CD1c-positive myeloid dendritic cell (primary cell): ENCODE results near the gene AVPR1B.

ENCODE experiments used
- DNase-seq: peaks from one replicate; pipeline ENCODE4 v3.0.0-alpha.2; 2016; ENCODE audit errors: extremely low spot score

AVPR1B gene

DNA sequence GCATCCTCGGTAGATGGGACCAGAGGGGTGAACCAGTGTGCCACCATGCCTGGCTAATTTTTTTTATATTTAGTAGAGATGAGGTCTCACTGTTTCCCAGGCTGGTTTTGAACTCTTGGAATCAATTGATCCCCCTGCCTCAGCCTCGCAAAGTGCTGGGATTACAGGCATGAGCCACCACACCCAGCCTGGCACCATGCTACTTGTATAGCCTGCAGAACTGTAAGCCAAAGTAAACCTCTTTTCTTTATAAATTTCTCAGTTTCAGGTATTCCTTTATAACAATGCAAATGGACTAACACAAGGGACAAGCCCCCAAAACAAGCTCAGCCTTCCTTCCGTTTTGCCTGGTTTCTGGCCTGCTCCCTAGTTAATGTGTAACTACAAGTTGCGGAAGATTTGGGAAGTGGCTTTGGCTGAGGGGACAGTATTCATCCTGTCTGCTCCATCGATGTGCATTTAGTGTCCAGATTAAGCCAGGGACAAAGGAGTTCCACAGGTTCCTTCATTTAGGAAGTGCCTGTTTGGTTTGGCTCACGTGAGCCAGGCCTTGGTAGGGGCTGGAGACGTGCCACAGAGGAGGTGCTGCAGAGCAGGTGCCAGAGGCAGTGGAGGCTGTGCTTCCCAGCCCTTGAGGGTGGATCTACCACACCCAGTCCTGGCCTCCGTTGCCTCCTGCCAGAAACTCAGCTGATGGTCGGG lies 4.4 kb downstream of the AVPR1B start:
- no peak for DNase-seq

DNA sequence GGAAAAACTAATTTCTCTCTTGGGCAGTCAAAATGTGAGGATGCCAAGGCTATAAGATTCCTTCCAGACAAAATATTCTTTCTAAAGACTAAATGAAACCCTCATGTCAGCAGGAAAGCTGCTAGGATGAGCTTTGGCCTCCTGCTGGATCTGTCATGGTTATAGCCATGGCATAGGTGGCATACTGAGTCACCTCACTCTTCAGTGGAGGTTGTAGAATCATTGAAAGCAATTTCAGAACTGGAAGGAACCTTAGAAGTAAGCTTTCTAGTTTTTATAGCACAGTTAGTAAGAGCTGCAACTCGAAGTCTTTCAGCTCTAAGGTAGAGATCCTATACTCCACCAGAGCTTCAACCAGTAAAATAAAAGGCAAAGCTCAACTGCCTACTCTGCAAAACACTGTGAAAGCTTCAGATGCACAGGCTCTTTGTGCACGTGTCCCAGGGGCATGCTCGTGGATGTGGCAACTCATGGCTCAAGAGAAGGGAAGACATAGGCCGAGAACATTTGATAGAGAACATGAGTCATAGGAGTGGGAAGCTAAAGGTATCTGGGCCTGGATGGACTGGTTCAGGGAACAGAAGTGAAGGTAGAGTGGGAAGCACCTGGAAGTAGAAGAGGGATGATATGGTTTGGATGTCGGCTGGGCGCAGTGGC lies 5.8 kb downstream of the AVPR1B start:
- no peak for DNase-seq

DNA sequence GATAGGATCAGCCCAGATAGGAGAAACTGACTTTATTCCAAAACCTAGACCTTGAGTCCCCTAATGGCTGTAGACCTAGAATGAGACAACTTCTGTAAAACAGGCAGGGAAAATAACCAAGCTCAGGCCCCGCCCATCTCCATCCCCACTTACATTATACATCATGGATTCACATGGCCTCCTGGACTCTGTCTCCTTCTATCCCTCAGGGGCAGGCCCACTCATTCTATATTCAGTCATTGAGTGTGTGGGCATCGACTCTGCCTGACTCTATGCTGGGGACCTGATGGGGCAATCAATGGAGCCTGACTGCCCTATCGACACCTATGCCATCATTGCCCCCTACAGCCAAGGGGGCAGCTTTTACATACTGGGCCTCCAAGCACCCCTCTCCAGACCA lies 6.4 kb downstream of the AVPR1B start:
- DNase-seq = no peak

DNA sequence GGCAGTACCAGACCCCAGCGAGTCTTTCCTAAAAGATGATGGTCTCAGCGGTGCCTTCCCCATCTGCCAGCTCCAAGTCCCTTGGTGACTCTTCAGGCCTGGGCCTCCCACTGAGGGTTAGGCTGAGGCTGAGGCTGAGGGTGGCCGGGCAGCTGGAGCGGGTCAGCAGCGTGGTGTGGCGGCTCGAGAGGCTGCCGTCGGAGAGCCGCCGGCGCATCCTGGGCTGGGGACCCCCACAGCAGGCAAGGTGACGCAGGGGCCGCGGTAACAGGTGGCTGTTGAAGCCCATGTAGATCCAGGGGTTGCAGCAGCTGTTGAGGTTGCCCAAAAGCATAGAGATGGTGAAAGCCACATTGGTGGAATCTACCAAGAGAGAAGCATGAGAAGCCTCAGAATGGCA lies 7.0 kb downstream of the AVPR1B start:
- DNase-seq = no peak

DNA sequence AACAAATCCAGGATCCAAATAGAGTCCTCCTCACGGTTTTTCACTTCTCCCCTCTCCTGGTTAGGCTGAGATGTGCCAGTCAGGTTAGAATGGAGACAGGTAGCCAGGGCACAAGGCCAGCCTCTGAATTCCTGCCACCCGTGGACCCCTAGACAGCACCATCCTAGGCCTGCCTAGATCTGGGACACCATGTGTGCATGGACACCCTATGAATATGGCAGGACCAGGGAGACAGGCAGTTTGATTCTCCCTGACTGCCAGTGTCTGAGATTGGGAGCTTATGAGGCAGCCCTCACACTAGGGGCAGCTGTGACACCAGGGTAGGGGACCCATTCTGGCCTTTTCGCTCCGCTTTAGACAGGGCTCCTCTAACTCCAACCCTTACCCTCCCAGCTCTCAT lies 7.5 kb downstream of the AVPR1B start:
- no peak for DNase-seq

DNA sequence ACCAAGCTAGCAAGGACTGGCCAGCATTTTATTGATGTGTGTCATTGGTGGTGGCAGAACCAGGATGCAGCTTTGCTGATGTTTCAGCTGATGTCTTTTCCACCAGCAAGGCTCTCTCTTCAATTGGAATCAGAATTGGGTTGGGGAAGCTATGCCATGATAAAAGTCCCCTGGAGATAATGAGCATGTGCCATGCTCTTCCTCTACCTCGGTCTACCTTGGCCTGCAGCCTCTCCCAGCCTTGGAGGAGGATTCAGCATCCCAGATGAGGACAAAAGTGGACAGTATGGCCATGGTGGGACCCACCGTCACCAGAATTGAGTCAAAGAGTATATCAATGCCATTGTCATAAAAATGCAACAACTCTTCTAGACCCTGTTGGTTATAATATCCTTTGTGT lies 8.6 kb downstream of the AVPR1B start:
- DNase-seq = no peak

DNA sequence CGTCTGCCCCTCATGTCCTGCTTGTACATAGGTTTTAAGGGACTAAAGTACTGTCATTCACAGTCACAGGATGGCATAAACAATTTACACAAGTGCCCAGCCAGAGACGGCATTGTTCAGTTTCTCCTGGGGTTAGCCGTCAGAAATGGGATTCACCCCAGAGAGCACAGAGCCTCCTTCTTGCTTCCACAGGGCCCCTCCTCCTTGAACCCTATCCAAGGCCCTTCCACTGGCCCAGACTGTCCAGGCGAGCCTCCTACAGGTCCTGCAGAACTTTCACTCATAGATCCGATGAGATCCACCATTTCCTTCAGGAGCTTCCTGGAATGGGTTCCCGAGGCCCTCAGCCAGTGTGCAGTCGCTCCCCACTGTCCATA lies 10.0 kb downstream of the AVPR1B start:
- no peak for DNase-seq

DNA sequence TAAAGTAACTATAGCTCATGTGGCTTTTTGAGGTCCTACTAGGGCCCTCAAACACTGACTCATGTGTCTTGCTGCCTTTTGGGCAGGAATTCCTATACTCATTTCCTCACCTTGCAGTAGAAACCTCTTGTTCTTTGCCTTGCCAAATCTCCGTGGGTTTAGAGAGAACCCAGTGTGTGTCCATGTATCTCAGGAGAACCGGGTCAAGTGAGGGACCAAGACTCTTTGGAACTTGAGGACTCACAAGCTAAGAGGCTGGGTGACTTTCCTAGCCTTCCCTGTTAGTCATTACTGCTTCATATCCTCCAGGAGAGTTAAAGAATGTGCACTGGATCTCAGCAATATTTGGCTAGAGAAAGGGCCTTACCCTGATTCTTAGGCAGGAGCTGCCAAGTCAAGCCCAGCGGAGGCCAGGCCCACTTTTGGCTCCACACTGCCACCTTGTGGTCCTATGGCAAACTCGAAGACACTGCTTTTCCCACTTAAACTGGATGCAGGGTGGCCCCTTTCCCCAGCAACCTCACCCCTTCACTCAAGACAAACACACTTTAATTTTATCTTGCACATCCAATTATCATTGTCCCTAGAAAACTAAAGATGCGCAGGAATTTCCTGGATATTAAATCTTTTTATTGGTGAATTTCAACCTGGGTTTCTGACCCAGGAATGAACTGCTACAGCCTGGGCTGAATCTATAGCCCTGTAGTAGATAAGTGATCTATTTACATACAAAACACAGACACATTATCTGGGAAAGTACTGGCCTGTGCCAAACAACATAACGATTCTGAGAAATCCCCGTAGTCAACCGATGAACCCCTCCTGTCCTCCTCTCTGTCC lies 10.6 kb downstream of the AVPR1B start:
- DNase-seq = peak; percentile 89

DNA sequence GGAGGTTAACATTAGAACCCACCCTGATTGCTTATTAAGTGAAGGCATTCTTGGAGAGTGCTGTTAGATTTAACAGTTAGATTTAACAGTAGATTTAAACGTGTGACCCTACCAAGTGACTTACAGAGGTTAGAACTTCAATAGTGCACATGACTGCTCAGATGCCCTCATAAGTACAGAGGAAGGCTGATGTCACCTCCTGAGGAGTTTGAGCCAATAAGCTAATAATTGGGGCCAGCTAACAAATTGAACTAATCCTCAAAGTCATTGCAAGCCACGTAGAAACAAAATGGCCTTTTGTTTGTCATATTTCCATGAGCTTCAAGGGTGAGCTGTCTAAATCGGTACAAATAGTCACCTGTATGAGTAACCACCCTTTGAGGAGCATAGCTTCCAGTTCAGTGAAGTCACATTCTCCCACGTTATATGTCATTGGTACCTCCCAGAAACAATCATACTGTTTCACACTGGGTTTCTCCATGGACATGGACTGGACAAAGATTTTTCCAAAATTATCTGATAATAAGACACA lies 11.7 kb downstream of the AVPR1B start:
- DNase-seq = no peak

DNA sequence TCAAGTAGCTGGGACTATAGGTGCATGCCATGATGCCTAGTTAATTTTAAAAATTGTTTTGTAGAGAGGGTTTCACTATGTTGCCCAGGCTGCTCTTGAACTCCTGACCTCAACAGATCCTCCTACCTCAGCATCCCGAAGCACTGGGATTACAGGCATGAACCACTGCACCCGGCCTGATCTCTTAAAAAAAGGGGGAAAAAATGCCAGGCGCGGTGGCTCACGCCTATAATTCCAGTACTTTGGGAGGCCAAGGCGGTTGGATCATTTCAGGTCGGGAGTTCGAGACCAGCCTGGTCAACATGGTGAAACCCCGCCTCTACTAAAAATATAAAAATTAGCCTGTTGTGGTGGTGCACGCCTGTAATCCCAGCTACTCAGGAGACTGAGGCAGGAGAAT lies 13.2 kb downstream of the AVPR1B start:
- no peak for DNase-seq

DNA sequence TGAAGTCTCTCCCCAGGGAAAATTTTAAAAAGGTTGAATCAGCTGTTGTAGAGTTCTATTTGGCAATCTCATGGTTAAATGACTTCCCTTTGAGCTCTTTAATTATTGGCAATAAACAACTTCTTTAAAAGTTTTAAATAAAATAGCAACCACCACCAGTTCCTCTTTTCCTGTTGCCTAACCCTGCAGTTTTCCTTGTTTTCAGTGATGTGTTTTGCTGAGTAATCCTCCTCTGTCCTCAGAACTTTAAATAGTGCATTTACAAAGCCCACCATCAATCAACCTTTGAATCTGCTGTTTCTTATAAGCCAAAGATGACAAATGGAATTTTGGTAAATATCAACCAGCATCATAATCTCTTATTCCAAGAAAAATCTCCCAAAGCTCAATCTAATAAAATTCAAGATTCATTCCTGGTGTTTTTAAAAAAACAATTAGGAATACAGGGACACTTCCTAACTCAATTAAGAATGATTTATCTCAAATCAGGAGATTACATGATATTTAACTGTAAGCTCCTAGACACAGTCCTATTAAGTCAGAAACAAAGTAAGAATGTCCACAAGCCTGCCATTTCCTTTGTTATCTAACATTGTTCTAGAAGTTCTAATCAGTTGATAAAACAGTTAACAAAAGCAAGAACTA lies 14.8 kb downstream of the AVPR1B start:
- DNase-seq = peak; percentile 81

DNA sequence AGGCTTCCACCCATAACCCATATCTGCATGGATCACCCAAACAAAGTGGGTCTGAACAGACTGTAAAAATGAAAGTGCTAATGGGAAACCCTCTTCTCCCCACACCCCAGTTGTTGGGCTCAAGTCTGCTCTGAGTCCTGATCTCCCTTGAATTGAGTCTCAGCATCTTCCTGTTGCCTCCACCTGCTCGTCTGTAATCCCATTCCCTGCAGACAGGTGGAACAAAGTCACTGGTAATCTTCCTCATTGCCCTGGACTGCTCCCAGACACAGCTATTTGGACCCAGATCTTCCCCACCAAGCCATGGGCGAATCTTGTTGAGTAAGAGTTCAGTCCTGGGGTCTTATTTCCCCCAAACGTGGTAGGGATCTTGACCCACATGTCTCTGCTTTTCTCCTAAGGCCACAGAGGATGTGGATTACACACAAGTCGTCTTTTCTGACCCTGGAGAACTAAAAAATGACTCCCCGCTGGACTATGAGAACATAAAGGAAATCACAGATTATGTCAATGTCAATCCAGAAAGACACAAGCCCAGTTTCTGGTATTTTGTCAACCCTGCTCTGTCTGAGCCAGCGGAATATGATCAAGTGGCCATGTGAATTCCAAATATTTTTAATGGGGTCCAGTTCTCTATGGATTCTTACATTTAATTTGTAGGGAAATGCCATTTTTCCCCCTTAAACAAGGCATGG lies 15.7 kb downstream of the AVPR1B start:
- DNase-seq = no peak

DNA sequence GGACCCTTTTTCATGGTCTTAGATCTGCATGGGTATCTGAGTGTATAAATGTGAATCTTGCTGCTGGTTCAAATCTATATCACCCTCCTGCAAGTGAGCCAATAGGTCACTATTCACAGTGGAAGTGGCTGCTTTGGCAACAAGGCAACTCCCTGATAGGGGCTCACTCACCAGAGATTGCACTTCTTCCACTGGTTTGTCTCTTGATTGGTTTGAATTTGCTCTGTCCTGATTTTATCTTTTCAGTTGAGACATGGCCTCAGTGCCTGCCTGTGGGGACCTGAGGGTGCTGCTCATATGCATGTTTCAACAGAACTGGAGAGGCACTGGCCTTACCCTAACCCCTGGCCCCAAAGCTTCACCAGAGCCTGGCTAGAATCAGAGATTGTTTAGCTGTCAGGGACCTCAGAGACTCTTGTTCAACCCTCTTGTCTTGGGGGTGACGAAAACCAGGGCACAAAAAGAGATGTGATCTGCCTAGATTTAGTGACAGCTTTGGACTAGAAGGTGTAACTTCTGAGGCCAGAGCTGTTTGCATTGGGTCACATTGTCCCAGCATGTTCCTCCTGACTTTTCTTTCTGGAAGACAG lies 16.9 kb downstream of the AVPR1B start:
- DNase-seq = no peak

DNA sequence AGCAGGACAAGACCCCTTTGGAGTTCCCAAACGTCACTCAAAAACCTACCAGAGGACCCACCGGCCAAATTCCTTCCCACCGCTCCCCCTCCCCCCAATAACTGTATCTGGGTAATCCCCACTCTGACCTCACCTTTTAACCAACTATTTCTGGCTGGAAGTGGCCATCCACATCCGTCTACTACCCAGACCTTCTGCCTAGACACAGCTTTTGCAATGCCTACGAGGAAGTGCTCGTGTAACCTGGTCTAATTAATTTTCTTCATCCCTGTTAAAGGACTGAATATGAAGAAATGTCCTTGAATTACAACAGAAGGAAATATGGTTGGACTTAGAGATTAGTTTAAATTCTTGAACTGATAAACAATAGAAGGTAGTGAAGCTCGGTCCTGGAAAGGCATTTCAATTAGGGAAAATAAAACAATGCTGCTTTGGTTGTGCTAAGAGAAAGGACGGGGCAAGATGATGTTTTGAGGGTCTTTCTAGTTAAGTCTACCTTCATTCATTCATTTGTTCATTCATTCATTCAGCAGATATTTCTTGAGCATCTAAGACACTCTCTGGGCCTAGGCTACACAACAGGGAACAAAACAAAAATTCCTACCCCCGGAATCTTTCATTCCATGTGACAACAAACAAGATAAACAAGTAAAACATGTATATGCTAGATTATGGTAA lies 18.8 kb downstream of the AVPR1B start:
- DNase-seq = no peak

DNA sequence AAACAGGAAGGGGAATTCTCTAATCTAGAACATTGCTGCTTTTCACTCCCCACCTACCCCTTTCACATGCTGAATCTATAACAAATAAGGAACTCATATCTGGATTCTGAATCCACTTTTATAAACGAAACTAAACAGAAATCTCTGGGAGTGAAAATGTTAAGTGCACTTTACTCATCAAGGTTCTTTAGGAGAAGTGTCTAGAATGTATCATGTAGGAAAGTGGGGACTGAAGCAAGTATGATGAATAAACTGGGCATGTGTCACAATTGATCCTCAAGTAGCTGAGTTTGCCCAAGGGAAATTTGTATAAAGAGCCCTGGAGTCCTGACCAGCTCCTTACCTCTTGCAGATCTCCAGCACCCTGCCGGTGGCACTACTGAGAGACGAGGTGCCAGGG lies 19.8 kb downstream of the AVPR1B start:
- DNase-seq = peak; percentile 29

DNA sequence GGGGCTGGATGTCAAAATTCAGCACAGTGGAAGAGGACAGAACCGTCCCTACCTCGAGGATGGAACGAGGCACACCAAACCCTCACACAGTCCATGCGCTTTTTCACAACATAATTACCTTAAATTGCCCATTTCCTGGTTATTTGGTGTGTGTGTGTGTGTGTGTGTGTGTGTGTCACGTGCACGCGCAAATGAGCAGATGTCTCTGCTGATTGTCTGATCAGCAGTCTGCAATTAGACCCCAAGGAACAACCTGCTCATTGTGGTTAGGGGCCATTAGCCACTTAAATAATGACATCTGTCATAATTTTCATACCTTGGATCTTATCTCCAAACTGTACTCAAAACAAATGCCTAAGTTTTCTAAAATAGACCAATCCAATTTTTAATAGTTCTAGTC lies 23.2 kb downstream of the AVPR1B start:
- no peak for DNase-seq

DNA sequence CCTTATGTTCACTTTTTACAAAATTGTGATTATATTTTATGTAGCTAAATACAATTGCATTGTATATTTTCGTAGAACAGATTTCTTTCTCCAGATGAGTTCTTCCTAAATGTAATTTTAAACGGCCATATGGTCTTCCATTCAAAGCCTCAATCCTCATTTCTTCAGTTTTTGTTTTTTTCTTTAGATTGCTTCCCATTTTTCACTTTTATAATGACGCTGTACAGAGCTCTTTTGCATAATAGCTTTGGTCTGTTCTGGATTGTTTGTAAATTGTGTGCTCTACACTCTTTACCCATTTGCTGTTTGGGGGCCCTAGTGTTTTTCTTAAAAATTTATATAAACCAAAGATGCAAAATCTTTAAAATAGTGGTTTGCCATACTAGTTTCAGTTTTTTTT lies 27.8 kb downstream of the AVPR1B start:
- no peak for DNase-seq

DNA sequence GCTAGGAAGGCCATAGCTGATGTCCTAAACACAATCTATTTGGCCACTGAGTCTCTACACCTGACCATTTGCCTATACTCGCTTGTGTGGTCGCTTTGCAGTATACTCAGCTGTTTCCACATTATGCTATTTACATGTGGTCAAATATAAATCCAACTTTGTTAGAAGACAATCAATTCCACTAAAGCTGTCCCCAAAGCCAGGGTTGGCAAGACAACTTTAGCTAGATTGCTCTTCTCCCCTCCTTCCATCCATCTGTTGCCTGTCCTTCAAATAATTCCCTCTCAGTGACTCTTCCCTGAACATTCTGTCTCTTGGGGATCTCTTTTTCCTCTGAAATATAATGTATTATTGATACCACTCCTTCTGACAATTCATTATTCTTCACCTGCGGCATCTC lies 30.1 kb downstream of the AVPR1B start:
- no peak for DNase-seq

DNA sequence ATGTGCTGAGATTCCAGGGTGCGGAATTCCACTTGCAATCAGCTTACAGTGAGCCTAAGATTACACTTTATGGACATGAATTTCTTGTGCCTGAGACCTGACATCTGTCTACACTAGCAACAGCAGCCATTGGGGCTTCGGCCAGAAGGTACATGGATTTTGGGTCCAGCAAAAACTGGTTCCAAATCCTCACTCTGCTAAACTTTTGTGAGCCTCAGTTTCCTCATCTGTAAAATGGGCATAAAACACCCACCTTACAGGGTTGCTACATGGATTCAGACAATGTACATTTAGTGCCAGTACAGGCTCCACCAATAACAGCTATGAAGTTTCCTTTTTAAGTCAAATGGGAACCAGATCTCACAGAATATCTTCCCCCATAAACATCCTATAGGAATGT lies 33.4 kb downstream of the AVPR1B start:
- DNase-seq = no peak

DNA sequence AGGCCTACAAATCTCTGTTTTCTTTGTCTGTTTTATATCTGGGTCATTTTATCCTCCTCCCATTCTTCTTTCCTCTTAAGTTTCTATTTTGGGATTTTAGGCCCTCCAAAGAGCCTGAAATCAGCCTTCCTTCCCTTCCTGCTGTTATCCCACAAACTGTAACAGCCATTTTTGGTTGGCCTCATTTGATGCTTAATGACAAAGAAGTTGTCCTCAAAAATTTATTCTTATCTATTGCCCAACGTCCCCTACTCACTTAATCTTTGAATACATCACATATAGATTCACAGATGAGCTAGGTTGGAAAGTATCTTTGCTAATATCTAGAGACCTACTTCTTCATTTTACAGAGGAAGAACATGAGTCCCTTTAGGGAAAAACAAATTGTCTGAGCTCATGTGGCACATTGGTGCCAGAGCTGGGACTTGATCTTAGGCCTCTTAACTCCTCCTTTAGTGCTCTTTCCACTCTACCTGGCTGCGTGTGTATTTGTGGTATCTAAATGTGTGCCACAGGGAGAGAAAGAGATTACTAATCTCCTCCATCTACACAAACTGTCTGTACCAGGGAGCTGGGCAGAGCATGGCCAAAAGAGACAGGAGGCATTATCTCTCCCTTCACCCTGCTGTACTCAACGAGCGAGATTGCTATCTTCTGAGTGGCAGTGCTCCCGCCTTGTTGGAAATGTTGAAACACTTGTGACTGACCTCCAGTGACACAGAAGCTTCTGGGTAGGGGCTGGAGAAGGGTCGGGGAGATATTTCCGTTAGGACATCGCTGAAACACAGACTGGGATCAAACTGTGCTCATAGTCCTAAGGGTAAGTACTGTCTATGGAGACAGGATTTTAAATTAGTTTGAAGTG lies 34.1 kb downstream of the AVPR1B start:
- DNase-seq = peak; percentile 46
